CD4-positive, alpha-beta memory T cell (primary cell): ENCODE data around the gene ENDOV. TPM values are rescaled to one million over a fixed set of nuclear protein-coding genes. Genes with fewer than 3 reads are reported as not detected.

Source experiments
- CTCF ChIA-PET: fragments of 350-600 bp; sonication (Branson Sonifier 250); formaldehyde crosslinking; loops from one replicate; lab custom pipeline; 2021; ENCODE audit warnings: inconsistent platforms; ENCODE audit not compliant: partially characterized antibody; lab: Charles Lee
- POLR2A ChIA-PET: fragments of 350-600 bp; sonication (Branson Sonifier 250); formaldehyde crosslinking; loops from one replicate; lab custom pipeline; 2021; ENCODE audit not compliant: partially characterized antibody; lab: Charles Lee
- DNase-seq, 5 donors: peaks; one replicate each; pipeline versions ENCODE4 v3.0.0 to v3.0.0-alpha.2; 2020 to 2022; ENCODE audit warnings: mixed read lengths in 1 of 5
- H3K27ac ChIP-seq: one replicate; pipeline ENCODE4 v1.7.0; 2013; ENCODE audit warnings: low read depth, low read length
- H3K27me3 ChIP-seq: 2 replicates; pipeline ENCODE4 v1.7.0; 2013; ENCODE audit warnings: mild to moderate bottlenecking, low read length, moderate library complexity; ENCODE audit not compliant: insufficient read depth
- H3K36me3 ChIP-seq: 2 replicates; pipeline ENCODE4 v1.7.0; 2013; ENCODE audit warnings: mild to moderate bottlenecking, low read length, moderate library complexity; ENCODE audit not compliant: insufficient read depth
- H3K4me1 ChIP-seq: 2 replicates; pipeline ENCODE4 v1.7.0; 2013; ENCODE audit warnings: mild to moderate bottlenecking, low read length, moderate library complexity; ENCODE audit not compliant: insufficient read depth
- H3K4me3 ChIP-seq, 2 donors: one replicate each; pipeline ENCODE4 v1.7.0; 2013; ENCODE audit warnings: low read length in 2 of 2, mild to moderate bottlenecking in 1 of 2
- H3K9me3 ChIP-seq, 2 donors: one replicate each; pipeline ENCODE4 v1.7.0; 2013; ENCODE audit warnings: low read length in 2 of 2, control low read depth in 1 of 2; ENCODE audit not compliant: control insufficient read depth in 1 of 2
- H3K27ac Mint-ChIP-seq, 7 donors: one replicate each; pipeline ENCODE4 v1.8.0; 2020 to 2021; ENCODE audit warnings: mixed read lengths in 7 of 7, mild to moderate bottlenecking in 6 of 7, inconsistent platforms in 3 of 7, moderate library complexity in 3 of 7
- H3K27me3 Mint-ChIP-seq, 2 donors: one replicate each; pipeline ENCODE4 v1.8.0; 2020 to 2021; ENCODE audit warnings: mixed read lengths in 2 of 2
- H3K36me3 Mint-ChIP-seq, 2 donors: one replicate each; pipeline ENCODE4 v1.8.0; 2020 to 2021; ENCODE audit warnings: mixed read lengths in 2 of 2, inconsistent platforms in 1 of 2, mild to moderate bottlenecking in 1 of 2
- H3K4me1 Mint-ChIP-seq, 4 donors: one replicate each; pipeline ENCODE4 v1.8.0; 2020 to 2021; ENCODE audit warnings: mixed read lengths in 4 of 4, mild to moderate bottlenecking in 1 of 4
- H3K4me3 Mint-ChIP-seq, 8 donors: one replicate each; pipeline ENCODE4 v1.8.0; 2020 to 2021; ENCODE audit warnings: mixed read lengths in 8 of 8, mild to moderate bottlenecking in 7 of 8, moderate library complexity in 6 of 8, inconsistent platforms in 3 of 8
- H3K9me3 Mint-ChIP-seq, 8 donors: one replicate each; pipeline ENCODE4 v1.8.0; 2020 to 2021; ENCODE audit warnings: mixed read lengths in 8 of 8, mild to moderate bottlenecking in 5 of 8, inconsistent platforms in 3 of 8, moderate library complexity in 1 of 8
- intact Hi-C: fragments of 100-400 bp; cut with micrococcal nuclease; formaldehyde crosslinking; loops from one replicate; pipeline ENCODE4 v1.15.1; 2023
- microRNA-seq: library from miRNA; unstranded; fragments of <30 nt; microRNA quantifications from one replicate; pipeline ENCODE4 v1.2.0, GENCODE V29; 2021; ENCODE audit warnings: borderline replicate concordance, borderline number of aligned reads, borderline microRNAs expressed, mixed read lengths
- polyA plus RNA-seq, 2 donors: library from polyadenylated mRNA; unstranded; fragments of 300-500 nt; fragmentation: Illumina TruSeq; gene quantifications; one replicate each; pipeline ENCODE4 v1.2.3, GENCODE V29; 2021
- total RNA-seq, 2 experiments: library from RNA; stranded (reverse); gene quantifications; one replicate each; pipeline ENCODE4 v1.2.3, GENCODE V29; 2021

Gene ENDOV
- total and polyA plus RNA-seq, 4 experiments from 2014 or later: 10.1 to 25.5 (median 17.8) TPM

DNA sequence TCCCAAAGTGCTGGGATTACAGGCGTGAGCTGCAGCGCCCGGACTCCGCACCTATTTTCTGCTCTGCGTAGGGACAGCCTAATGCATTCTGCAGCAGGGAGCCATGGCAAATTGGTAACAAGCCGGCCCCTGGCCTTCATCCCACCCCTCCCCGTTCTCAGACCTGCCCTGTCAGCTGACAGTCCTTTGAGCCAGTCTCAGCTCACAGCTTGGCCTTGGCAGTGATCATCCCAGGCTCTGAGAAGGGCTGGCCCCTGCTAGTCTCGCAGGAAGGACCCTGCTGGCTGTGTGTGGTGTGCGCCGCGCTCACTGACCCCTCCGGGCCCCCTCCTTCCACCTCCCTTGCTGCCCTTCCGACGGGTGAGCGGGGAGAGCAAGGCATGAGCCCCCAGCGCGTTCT is 71.7 kb downstream of the ENDOV start:
- Mint-ChIP-seq H3K9me3 (no peaks in the 10 kb centered on the region), H3K27ac (no peak overlapping the region), H3K27me3 (peaks cover 23 to 34% of the 10 kb centered on the region in 2 donors), H3K4me1 (peaks cover 0 to 2% (median 0%) of the 10 kb centered on the region in 4 donors), H3K36me3 (no peaks in the 10 kb centered on the region), H3K4me3 (no peak overlapping the region)
- CTCF ChIA-PET: no interaction called here
- H3K27ac ChIP-seq: no peak overlapping the region
- H3K9me3 ChIP-seq: no peaks in the 10 kb centered on the region
- H3K4me3 ChIP-seq: no peak overlapping the region
- no peaks in the 10 kb centered on the region for H3K4me1 ChIP-seq
- H3K27me3 ChIP-seq: peaks cover 6% of the 10 kb centered on the region
- no peaks in the 10 kb centered on the region for H3K36me3 ChIP-seq
- POLR2A ChIA-PET: no interaction called here
- intact Hi-C loops: no loop called here
- no peak for DNase-seq

- POLR2A ChIA-PET: no interaction called here
- H3K27ac Mint-ChIP-seq: no peak overlapping the region
- no peak overlapping the region for H3K4me3 Mint-ChIP-seq
- no peaks in the 10 kb centered on the region for H3K36me3 Mint-ChIP-seq
- Histone ChIP-seq H3K4me1 (no peaks in the 10 kb centered on the region), H3K27ac (no peak overlapping the region), H3K36me3 (no peaks in the 10 kb centered on the region), H3K4me3 (no peak overlapping the region), H3K9me3 (no peaks in the 10 kb centered on the region), H3K27me3 (peaks cover 6% of the 10 kb centered on the region)
- H3K4me1 Mint-ChIP-seq: peaks cover 0 to 2% (median 0%) of the 10 kb centered on the region in 4 donors
- CTCF ChIA-PET: no interaction called here
- H3K9me3 Mint-ChIP-seq: no peaks in the 10 kb centered on the region
- H3K27me3 Mint-ChIP-seq: peaks cover 16 to 27% of the 10 kb centered on the region in 2 donors
- intact Hi-C loops: no loop called here
- no peak for DNase-seq
Observed at GRCh38 chr17:80487511-80487910, 72.5 kb downstream of the ENDOV start.

Small RNAs within 50 kb of the gene (microRNA-seq; reads per million reads assigned to microRNA genes)
- not detected for gene MIR4730

Other genes with a start within 250 kb of the ENDOV start
- under 1 TPM in 1 of 2 experiments, not detected in 1; 0.09 TPM for gene CARD14, start 245.1 kb upstream of the ENDOV start, total RNA-seq
- gene CARD14, start 245.1 kb upstream of the ENDOV start, polyA plus RNA-seq: under 1 TPM in 1 of 2 donors, not detected in 1; 0.07 TPM
- 100 to 1,000 TPM; 189 to 198 TPM for gene SGSH, start 194.8 kb upstream of the ENDOV start, total RNA-seq
- gene SGSH, start 194.8 kb upstream of the ENDOV start, polyA plus RNA-seq: 10 to 100 TPM; 37.8 to 58.6 TPM
- gene SLC26A11, start 194.7 kb upstream of the ENDOV start, total RNA-seq: 100 to 1,000 TPM; 121 to 126 TPM
- gene SLC26A11, start 194.7 kb upstream of the ENDOV start, polyA plus RNA-seq: 10 to 100 TPM in 1 of 2 donors, 1 to 10 TPM in 1; 6.3 to 10.6 TPM
- gene RNF213, start 154.3 kb upstream of the ENDOV start, total RNA-seq: 100 to 1,000 TPM; 367 to 399 TPM
- gene RNF213, start 154.3 kb upstream of the ENDOV start, polyA plus RNA-seq: 10 to 100 TPM; 11.2 to 67.9 TPM
- gene NPTX1, start 61.4 kb downstream of the ENDOV start, total RNA-seq: not detected
- under 1 TPM in 1 of 2 donors, not detected in 1; 0.38 TPM for gene NPTX1, start 61.4 kb downstream of the ENDOV start, polyA plus RNA-seq
- gene RPTOR, start 129.7 kb downstream of the ENDOV start, total RNA-seq: 10 to 100 TPM; 48.5 to 51.8 TPM
- 10 to 100 TPM in 1 of 2 donors, 1 to 10 TPM in 1; 2.4 to 10.8 TPM for gene RPTOR, start 129.7 kb downstream of the ENDOV start, polyA plus RNA-seq